PC-3 (cell line): ENCODE data around the gene REV1. TPM values are rescaled to one million over a fixed set of nuclear protein-coding genes. Genes with fewer than 3 reads are reported as not detected.

Experiments used
- ATAC-seq: fragments of 200-7000 bp; cut with Tn5 transposase; 2 replicates; pipeline ENCODE4 v1.9.1; 2020; ENCODE audit warnings: mild to moderate bottlenecking, moderate library complexity
- BruUV-seq: library from RNA; stranded (reverse); fragments of 400-500 nt; replicated peaks from 2 replicates; lab custom pipeline; 2021; lab: Mats Ljungman, UMichigan
- CTCF ChIA-PET: fragments of 300-600 bp; sonication (Branson Sonifier 250); formaldehyde crosslinking; loops from one replicate; lab custom pipeline; 2022; ENCODE audit warnings: antibody characterized with exemption; lab: Charles Lee
- POLR2A ChIA-PET: fragments of 300-600 bp; sonication (Branson Sonifier 250); formaldehyde crosslinking; loops from one replicate; lab custom pipeline; 2022; ENCODE audit warnings: antibody characterized with exemption; ENCODE audit not compliant: unreplicated experiment; lab: Charles Lee
- DNase-seq: peaks from one replicate; pipeline ENCODE4 v3.0.0-alpha.2; 2015
- H2AFZ ChIP-seq: fragments of 300-600 bp; sonication (generic); 2 replicates; pipeline ENCODE4 v1.6.0; 2016; ENCODE audit warnings: antibody characterized with exemption, low read length
- H3F3A ChIP-seq: fragments of 300-600 bp; sonication (generic); one replicate; pipeline ENCODE4 v1.6.0; 2017; ENCODE audit warnings: antibody characterized with exemption, low read length, control low read depth, mild to moderate bottlenecking; ENCODE audit not compliant: unreplicated experiment
- H3K27ac ChIP-seq: fragments of 300-600 bp; sonication (generic); 2 replicates; pipeline ENCODE4 v1.5.1; 2016; ENCODE audit warnings: mild to moderate bottlenecking, low read length
- H3K27me3 ChIP-seq: fragments of 300-600 bp; sonication (generic); 2 replicates; pipeline ENCODE4 v1.6.1; 2016; ENCODE audit warnings: low read length, mixed read lengths
- H3K36me3 ChIP-seq: fragments of 300-600 bp; sonication (generic); 2 replicates; pipeline ENCODE4 v1.6.1; 2016; ENCODE audit warnings: low read depth, mixed run types, low read length, mixed read lengths
- H3K4me1 ChIP-seq: fragments of 300-600 bp; sonication (generic); 2 replicates; pipeline ENCODE4 v1.5.1; 2016; ENCODE audit warnings: low read length; ENCODE audit not compliant: insufficient read depth
- H3K4me2 ChIP-seq: fragments of 300-600 bp; sonication (generic); 2 replicates; pipeline ENCODE4 v1.6.0; 2016; ENCODE audit warnings: low read length
- H3K4me3 ChIP-seq: fragments of 300-600 bp; sonication (generic); 2 replicates; pipeline ENCODE4 v1.5.1; 2016; ENCODE audit warnings: mild to moderate bottlenecking, low read length, mixed read lengths
- H3K79me2 ChIP-seq: fragments of 300-600 bp; sonication (generic); 2 replicates; pipeline ENCODE4 v1.6.1; 2017; ENCODE audit warnings: low read length, mixed read lengths
- H3K9ac ChIP-seq: fragments of 300-600 bp; sonication (generic); 2 replicates; pipeline ENCODE4 v1.6.0; 2016; ENCODE audit warnings: mild to moderate bottlenecking, low read length
- H3K9me2 ChIP-seq: fragments of 300-600 bp; sonication (generic); replicated peaks from 2 replicates; pipeline ENCODE4 v1.6.1; 2016; ENCODE audit warnings: mixed run types, low read length, mixed read lengths
- H3K9me3 ChIP-seq: fragments of 300-600 bp; sonication (generic); 2 replicates; pipeline ENCODE4 v1.6.1; 2016; ENCODE audit warnings: low read length, mixed read lengths
- H4K20me1 ChIP-seq: fragments of 300-600 bp; sonication (generic); 2 replicates; pipeline ENCODE4 v1.6.1; 2016; ENCODE audit warnings: low read length, mixed read lengths
- CTCF ChIP-seq: fragments of 300-600 bp; sonication (generic); conservative IDR thresholded peaks from 2 replicates; pipeline ENCODE4 v1.5.1; 2017; ENCODE audit warnings: antibody characterized with exemption, low read depth, mild to moderate bottlenecking, low read length
- EZH2 ChIP-seq: fragments of 300-600 bp; sonication (generic); IDR thresholded peaks from one replicate; pipeline ENCODE4 v1.6.1; 2017; ENCODE audit warnings: antibody characterized with exemption, mild to moderate bottlenecking, low read length; ENCODE audit not compliant: unreplicated experiment
- EZH2phosphoT487 ChIP-seq: fragments of 300-600 bp; sonication (generic); IDR thresholded peaks from 2 replicates; pipeline ENCODE4 v1.6.1; 2018; ENCODE audit warnings: mild to moderate bottlenecking, antibody characterized with exemption, low read length, borderline replicate concordance
- intact Hi-C: fragments of 100-400 bp; cut with micrococcal nuclease; formaldehyde crosslinking; loops from 2 replicates; pipeline ENCODE4 v1.9.0; 2023
- total RNA-seq: library from RNA; depleted of rRNA; stranded (reverse); fragments of >200 nt; gene quantifications from 2 replicates; pipeline ENCODE4 v1.2.3, GENCODE V29; 2014

Gene REV1
- total RNA-seq, 1 experiment from 2014 or later: 17.9 TPM

DNA sequence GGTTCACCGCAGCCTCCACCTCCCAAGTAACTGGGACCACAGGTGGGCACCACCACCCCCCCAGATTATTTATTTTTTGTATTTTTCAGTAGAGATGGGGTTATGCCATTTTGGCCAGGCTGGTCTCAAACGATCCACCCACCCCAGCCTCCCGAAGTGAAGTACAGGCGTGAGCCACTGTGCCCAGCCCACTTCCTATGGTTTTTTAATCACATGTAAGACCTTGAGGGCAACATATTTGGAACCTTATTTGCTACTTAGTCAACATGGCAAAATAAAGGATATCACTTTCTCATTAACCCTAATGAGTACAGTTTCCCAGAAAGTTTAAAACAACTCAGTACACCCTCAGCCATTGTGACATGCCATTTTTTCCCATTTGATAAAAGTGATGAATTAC is 88.0 kb downstream of the REV1 start:
- ATAC-seq (no peak), DNase-seq (no peak)
- Histone ChIP-seq H3K4me3 (no peak overlapping the region), H3K9me3 (no peaks in the 10 kb centered on the region), H3F3A (no peaks in the 10 kb centered on the region), H3K27me3 (no peaks in the 10 kb centered on the region), H3K4me1 (peaks cover 29% of the 10 kb centered on the region), H2AFZ (no peak overlapping the region), H3K79me2 (no peaks in the 10 kb centered on the region), H3K36me3 (peaks cover 77% of the 10 kb centered on the region), H3K27ac (no peak overlapping the region), H3K9ac (no peak overlapping the region), H4K20me1 (no peaks in the 10 kb centered on the region), H3K9me2 (no peaks in the 10 kb centered on the region), H3K4me2 (no peak overlapping the region)
- POLR2A ChIA-PET: interaction anchor here (0.7 kb wide), 1 partner anchor 29 kb away, joined by 6 read pairs; no protein-coding TSS in a partner anchor
- CTCF ChIA-PET: no interaction called here
- intact Hi-C loops: no loop called here
- no TSS peak for BruUV-seq
- no peak for TF ChIP-seq EZH2phosphoT487
- TF ChIP-seq CTCF: no peak
- TF ChIP-seq EZH2: no peak

GRCh38 chr2:99399795-99400194 is 90.0 kb downstream of the REV1 start:
- H3K4me3 ChIP-seq: no peak overlapping the region
- CTCF ChIA-PET: no interaction called here
- ATAC-seq: no peak
- no TSS peak for BruUV-seq
- POLR2A ChIA-PET: no interaction called here
- H3K9me2 ChIP-seq: no peaks in the 10 kb centered on the region
- H3K27ac ChIP-seq: no peak overlapping the region
- H4K20me1 ChIP-seq: no peaks in the 10 kb centered on the region
- no peaks in the 10 kb centered on the region for H3K27me3 ChIP-seq
- H3K4me2 ChIP-seq: no peak overlapping the region
- H3K36me3 ChIP-seq: peaks cover 71% of the 10 kb centered on the region
- no peak for DNase-seq
- no peak for TF ChIP-seq EZH2
- no peak for TF ChIP-seq EZH2phosphoT487
- no peak for TF ChIP-seq CTCF
- peaks cover 22% of the 10 kb centered on the region for H3K4me1 ChIP-seq
- H3K79me2 ChIP-seq: no peaks in the 10 kb centered on the region
- no peaks in the 10 kb centered on the region for H3F3A ChIP-seq
- H3K9ac ChIP-seq: no peak overlapping the region
- no peak overlapping the region for H2AFZ ChIP-seq
- intact Hi-C loops: no loop called here
- no peaks in the 10 kb centered on the region for H3K9me3 ChIP-seq

DNA sequence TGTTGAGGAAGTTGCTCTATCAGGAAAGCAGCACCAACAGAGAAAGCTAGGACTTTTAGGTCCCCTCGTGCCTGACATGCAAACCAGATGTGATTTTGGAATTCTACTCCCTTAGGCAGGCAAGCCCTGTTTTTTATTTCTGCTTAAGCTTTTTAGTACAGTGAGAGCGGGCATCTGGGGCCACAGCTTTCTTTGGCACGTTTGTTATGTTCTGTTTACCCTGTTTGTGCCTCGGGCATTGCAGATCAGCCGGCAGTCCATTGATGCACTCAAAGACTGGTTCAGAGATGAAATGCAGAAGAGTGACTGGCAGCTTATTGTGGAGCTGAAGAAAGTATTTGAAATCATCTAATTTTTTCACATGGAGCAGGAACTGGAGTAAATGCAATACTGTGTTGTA is 90.8 kb downstream of the REV1 start:
- H2AFZ ChIP-seq: no peak overlapping the region
- no peak overlapping the region for H3K4me3 ChIP-seq
- no peak overlapping the region for H3K9ac ChIP-seq
- no peak overlapping the region for H3K27ac ChIP-seq
- no peaks in the 10 kb centered on the region for H3K9me3 ChIP-seq
- TF ChIP-seq EZH2 (no peak), CTCF (no peak), EZH2phosphoT487 (no peak)
- CTCF ChIA-PET: no interaction called here
- H4K20me1 ChIP-seq: no peaks in the 10 kb centered on the region
- H3K27me3 ChIP-seq: no peaks in the 10 kb centered on the region
- no TSS peak for BruUV-seq
- no peak overlapping the region for H3K4me2 ChIP-seq
- H3K79me2 ChIP-seq: no peaks in the 10 kb centered on the region
- intact Hi-C loops: no loop called here
- H3K9me2 ChIP-seq: no peaks in the 10 kb centered on the region
- no peak for DNase-seq
- POLR2A ChIA-PET: no interaction called here
- no peak for ATAC-seq
- H3F3A ChIP-seq: no peaks in the 10 kb centered on the region
- H3K4me1 ChIP-seq: peaks cover 15% of the 10 kb centered on the region
- peaks cover 78% of the 10 kb centered on the region for H3K36me3 ChIP-seq
